EH (cell line): ENCODE data around the gene CAPZB.
A peak's percentile ranks its signal among the peaks of the same experiment; 100 is the strongest.

Source experiments
- DNase-seq: peaks from one replicate; pipeline ENCODE4 v3.0.0-alpha.2; 2015; ENCODE audit warnings: low read depth

CAPZB gene

DNA sequence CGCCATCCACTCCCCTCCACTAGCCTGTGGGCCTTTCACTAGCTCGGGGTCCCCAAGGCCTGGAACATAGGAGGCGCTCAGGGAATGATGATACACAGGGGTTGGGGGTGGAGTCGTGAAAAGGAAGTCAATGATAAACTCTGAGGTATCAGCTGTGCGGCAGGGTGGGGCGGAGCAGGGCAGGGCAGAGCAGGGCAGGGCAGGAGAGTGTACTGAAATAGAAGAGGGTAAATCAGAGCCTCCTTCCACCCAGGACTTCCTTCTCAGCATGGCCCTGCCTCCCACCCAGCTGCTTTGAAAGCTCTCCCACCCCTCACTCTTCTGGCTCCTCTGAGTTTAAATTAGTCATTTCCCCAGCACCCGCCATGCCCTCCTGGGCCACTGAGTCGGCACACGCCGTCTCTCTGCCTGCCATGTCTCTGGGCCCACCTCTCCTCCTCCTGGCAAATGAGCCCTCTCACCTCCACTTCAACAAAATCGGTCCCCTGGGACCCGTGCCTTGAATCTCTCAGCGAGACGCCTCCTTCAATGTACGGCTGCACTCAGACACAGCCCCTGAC is 16.9 kb downstream of the CAPZB start:
- DNase-seq, result no peak

- no peak for DNase-seq
Measured at GRCh38 chr1:19467199-19468187, 17.8 kb downstream of the CAPZB start.

DNA sequence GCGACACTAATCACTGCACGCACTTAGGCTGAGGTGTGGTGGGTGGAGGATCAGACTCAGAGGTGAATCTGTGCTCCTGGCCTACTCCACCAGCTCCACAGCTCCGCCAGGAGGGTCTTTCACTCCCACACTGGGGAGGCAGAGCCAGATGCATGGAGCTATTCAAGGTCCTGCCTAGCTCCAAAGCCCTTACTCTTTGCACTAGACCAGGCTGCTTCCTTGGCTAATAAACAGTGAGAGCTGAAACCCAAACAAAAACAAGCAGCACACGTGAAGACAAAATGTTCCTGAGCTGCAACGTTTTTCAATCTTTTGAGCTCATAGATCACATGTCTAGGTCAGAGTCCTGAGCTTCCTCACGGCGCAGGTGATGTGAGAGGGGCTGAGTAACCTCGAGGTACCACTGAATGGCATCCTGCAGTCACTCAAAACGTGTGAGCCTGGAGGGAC is 19.2 kb downstream of the CAPZB start:
- DNase-seq, result no peak

DNA sequence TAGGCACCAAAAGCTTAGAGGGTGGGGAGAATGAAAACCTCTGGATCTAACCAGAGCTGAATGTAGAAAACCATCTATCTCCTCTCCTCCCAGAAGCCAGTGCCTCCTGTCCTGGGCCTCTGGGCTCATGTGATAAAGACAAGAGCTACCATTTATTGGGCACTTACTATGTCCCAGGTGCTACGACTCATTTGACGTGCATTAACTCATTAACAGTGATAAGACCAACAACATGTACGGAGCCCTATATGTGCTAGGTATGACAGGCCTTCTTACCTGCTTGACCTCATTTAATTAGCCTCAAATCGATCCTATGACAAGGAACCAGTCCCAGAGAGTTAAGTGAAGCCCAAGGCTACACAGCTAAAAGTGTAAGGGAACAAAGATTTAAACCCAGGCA is 19.7 kb downstream of the CAPZB start:
- DNase-seq, result no peak

GRCh38 chr1:19465123-19465522 is 20.2 kb downstream of the CAPZB start:
- no peak for DNase-seq

DNA sequence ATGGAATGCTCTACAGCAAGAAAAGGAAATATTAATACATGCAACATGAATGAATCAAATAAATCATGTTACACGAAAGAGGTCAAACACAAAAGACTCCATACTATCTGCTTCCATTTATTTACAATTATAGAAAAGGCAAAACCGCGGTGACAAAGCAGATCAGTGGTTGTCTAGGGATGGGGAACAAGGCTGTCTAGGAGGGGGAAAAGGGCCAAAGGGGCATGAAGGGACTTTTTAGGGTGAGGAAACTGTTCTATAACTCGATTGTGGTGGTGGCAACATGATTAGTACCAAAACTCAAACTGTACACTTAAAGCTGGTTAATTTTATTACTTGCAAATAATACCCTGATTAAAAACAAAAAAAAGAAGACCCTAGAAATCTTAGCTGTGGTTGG is 20.6 kb downstream of the CAPZB start:
- no peak for DNase-seq

GRCh38 chr1:19463504-19463803 is 21.9 kb downstream of the CAPZB start:
- DNase-seq, result no peak

DNA sequence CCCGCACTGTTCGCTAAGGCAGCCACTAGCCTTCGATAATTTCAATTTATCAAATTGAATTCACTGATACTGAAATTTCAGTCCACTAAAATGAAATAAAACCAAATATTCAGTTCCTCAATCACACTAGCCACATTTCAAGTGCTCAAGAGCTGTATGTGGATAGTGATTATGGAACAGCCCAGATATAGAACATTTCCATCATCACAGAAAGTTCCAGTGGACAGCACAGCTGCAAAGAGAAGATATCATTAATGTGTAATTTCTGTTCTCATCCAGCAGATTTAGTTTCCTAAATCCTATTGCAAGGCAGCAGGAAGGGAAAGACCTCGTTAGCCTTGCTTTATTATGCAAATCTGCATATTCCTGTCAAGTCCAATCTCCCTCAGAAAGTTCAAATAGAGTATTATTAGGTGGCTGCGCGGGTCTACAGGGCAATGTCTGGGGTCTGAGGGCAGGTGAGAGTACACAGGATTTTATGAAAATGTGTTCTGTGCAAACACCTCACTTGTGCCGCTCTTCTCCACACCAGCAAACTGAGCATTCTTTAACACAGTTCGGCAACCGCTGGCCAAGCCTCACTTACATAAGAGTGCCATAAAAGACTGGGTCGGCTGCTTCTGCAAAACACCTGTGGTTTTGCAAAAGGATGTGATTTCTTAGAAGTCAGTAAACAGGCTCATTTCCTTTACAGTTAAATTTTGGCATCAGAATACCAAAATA is 22.4 kb downstream of the CAPZB start:
- no peak for DNase-seq

GRCh38 chr1:19461220-19461554 is 24.2 kb downstream of the CAPZB start:
- no peak for DNase-seq

GRCh38 chr1:19460535-19461219 is 24.7 kb downstream of the CAPZB start:
- DNase-seq, result no peak

- DNase-seq, result no peak
Measured at GRCh38 chr1:19458815-19459417, 26.4 kb downstream of the CAPZB start.

GRCh38 chr1:19457607-19458006 is 27.7 kb downstream of the CAPZB start:
- no peak for DNase-seq

DNA sequence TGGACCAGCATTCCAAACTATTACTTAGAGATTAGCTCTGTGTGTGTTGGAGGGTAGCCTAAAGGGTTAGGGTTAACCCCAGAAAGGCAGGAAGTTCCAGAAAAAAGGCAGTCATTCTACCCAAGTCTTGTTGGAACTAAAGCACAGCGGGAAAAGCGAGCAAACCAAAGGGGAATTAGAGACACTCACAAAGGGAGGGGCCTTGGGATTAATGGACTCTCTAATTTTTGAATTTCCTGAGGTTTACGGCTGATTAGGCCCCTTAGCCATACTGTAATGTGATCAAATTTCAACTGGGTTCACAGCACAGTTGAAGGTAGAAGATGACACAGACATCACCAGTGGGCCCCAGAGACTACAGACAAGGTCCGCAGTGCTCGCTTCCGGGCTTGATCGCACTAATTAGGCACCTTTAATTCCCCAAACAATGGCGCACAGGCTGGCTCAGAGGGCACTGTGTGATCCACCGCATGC is 28.3 kb downstream of the CAPZB start:
- peak; percentile 76 for DNase-seq

GRCh38 chr1:19455353-19455752 is 30.0 kb downstream of the CAPZB start:
- no peak for DNase-seq

DNA sequence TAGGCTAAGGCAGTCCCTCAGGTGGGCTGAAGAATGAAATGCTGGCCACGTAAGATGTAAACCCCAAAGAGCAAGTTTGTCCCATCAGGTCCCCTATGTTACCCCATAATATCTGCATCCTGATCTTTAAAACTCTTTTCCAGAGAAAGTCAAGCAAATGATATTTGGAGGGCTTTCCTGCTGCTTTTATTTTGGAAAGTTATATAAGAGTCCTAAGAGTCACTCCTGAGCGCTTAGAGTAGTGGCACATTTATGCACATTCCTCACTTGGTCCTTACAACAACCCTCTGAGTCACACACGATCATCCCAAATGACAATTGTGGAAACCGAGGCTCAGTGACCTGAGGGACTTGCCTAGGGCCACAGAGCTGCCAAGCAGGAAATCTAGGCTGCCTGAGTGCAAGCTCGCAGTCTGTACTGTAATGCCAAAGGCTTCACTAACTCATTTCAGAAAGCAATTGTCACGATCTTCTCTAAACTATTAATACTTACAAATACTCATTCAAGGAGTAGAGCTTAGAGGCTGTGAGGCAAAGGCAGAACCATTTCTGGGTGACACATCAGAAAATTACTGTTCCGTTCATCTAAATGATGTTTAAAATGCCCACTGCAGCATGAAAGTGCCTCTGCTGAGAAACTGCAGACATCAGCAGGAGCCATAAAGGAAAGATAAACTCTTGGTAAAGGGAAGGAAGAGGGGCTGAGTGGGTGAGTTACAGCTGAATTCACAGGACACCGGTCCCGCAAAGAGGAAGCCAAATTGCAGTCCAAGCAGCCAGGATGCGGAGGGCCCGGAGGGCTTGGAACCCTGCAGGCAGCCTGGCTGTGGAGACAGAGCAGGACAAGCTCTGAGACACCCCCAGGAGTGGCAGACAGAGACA is 30.8 kb downstream of the CAPZB start:
- peak; percentile 44 for DNase-seq

- no peak for DNase-seq
Measured at GRCh38 chr1:19453741-19454201, 31.6 kb downstream of the CAPZB start.

DNA sequence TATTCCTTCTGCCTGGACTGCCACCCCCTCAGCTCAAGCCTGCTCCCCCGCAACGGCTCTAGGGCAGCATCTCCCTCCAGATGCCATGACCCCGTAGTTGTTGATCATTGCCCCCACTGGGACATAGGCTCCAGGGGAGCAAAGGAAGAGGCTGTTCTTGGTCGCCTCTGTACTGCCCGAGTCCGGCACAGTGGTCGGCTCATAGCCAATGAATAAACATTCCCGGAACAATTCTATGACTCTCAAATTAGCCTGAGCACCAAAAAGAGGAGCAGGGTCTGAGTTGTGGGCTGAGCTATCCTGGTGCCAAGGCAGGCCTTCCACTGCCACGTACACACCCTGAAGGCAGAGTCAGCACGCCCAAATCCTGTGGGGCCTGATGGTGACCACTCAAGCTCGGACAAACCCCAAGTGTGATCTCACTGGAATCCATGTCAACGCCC is 33.1 kb downstream of the CAPZB start:
- peak; percentile 97 for DNase-seq

DNA sequence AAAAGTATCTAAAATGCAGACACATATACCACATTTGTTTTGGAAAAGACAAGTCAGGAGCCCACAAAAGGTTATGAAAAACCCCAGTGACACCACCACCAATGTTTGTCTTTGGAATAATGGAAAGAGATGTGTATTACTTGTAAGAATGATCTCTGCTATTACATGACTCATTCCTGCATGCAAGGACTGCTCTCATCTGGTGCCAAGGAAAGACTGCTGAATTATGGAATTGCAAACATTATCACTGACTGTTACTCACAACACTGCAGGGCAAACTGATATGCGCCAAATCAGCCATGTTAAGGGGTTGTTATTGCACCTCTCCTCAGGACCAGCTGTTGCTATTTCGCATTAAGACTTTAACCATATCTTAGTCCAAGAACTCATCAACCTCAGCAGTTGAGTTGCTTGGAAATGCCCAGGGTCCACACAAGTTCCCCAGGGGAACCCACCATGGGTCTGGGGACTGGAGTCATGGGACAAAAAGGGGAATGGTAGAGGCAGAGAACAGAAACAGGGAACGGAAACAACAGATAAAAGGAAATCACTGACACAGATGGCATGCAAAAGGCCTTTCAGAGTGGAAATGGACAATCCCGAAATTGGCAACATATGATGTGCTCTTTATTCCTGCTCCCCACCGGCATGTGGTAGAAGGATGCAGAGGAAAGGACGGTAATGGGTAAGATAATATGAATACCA is 34.4 kb downstream of the CAPZB start:
- peak; percentile 97 for DNase-seq

GRCh38 chr1:19449454-19450228 is 35.7 kb downstream of the CAPZB start:
- DNase-seq, result no peak
